COLO829 (cell line): ENCODE results near the gene NPR2.

Experiments
- DNase-seq: peaks from one replicate; pipeline ENCODE4 v3.0.0; 2012; ENCODE audit warnings: low spot score

Gene NPR2

GRCh38 chr9:35858458-35858857 is 67.1 kb downstream of the NPR2 start:
- no peak for DNase-seq
